A549 (cell line): Measurements from ENCODE around the gene PCDH9. TPM values are rescaled to one million over a fixed set of nuclear protein-coding genes. Genes with fewer than 3 reads are reported as not detected.

Source experiments
- ATAC-seq, 2 experiments: fragments of 200-7000 bp in 1 of 2; fragments of >200 bp in 1 of 2; cut with Nextera tagmentation in 1 of 2; cut with Tn5 transposase in 1 of 2; 3 replicates each; pipeline versions ENCODE4 v1.8.0 to v1.9.1; 2018 to 2020; ENCODE audit warnings: mild to moderate bottlenecking in 1 of 2, moderate library complexity in 1 of 2
- CTCF ChIA-PET: fragments of 300-600 bp; sonication (Branson Sonifier 250); formaldehyde crosslinking; extraction: SDS; loops from one replicate; lab custom pipeline; 2021; ENCODE audit warnings: antibody characterized with exemption, inconsistent platforms; lab: Yijun Ruan, JAX
- POLR2A ChIA-PET: fragments of 350-600 bp; formaldehyde crosslinking; extraction: SDS; loops from one replicate; lab custom pipeline; 2021; ENCODE audit warnings: antibody characterized with exemption, inconsistent platforms; lab: Yijun Ruan, JAX
- DNase-seq, 2 experiments: peaks; one replicate each; pipeline versions ENCODE4 v3.0.0 to v3.0.0-alpha.2; 2011 to 2016; ENCODE audit warnings: low read depth in 1 of 2, low spot score in 1 of 2
- FAIRE-seq: peaks from 2 replicates; lab custom pipeline; 2011; peaks lifted over from hg19 to GRCh38; lab: Jason Lieb, UNC
- H3K27ac ChIP-seq, 2 experiments: fragments of >200 bp; sonication (Bioruptor Twin); formaldehyde crosslinking; 3 replicates each; pipeline ENCODE4 v1.5.1; 2016 to 2017
- H3K4me1 ChIP-seq: fragments of >200 bp; sonication (Bioruptor Twin); formaldehyde crosslinking; 3 replicates; pipeline ENCODE4 v1.6.1; 2016
- H3K4me2 ChIP-seq: fragments of >200 bp; sonication (Bioruptor Twin); formaldehyde crosslinking; 3 replicates; pipeline ENCODE4 v1.6.1; 2016
- H3K4me3 ChIP-seq: fragments of >200 bp; sonication (Bioruptor Twin); formaldehyde crosslinking; 3 replicates; pipeline ENCODE4 v1.5.1; 2016
- H3K9me3 ChIP-seq: fragments of >200 bp; sonication (Bioruptor Twin); formaldehyde crosslinking; 3 replicates; pipeline ENCODE4 v1.6.1; 2016
- BHLHE40 ChIP-seq: IDR thresholded peaks from 2 replicates; pipeline ENCODE4 v1.6.1; 2012; ENCODE audit warnings: low read depth, low read length, inconsistent platforms
- CBX2 ChIP-seq: fragments of 200-600 bp; sonication (generic); IDR thresholded peaks from 2 replicates; pipeline ENCODE4 v1.6.1; 2016; ENCODE audit warnings: low read depth, mild to moderate bottlenecking, borderline replicate concordance
- CBX8 ChIP-seq: fragments of 200-600 bp; sonication (generic); IDR thresholded peaks from 2 replicates; pipeline ENCODE4 v1.6.1; 2016
- CHD2 ChIP-seq: fragments of 150-350 bp; IDR thresholded peaks from 2 replicates; pipeline ENCODE4 v1.6.1; 2014; ENCODE audit warnings: low read length; ENCODE audit not compliant: partially characterized antibody
- CHD4 ChIP-seq: fragments of 200-600 bp; sonication (generic); IDR thresholded peaks from 2 replicates; pipeline ENCODE4 v1.6.1; 2016; ENCODE audit warnings: antibody characterized with exemption, mild to moderate bottlenecking, borderline replicate concordance
- FOSB ChIP-seq: fragments of 250-450 bp; sonication (Bioruptor Pico); IDR thresholded peaks from 2 replicates; pipeline ENCODE4 v1.5.0; 2020; ENCODE audit warnings: mild to moderate bottlenecking, moderate library complexity
- FOXS1 ChIP-seq: fragments of 250-450 bp; sonication (Bioruptor Pico); IDR thresholded peaks from 2 replicates; pipeline ENCODE4 v1.5.0; 2020; ENCODE audit warnings: mild to moderate bottlenecking, moderate library complexity
- GATA3 ChIP-seq: IDR thresholded peaks from 2 replicates; pipeline ENCODE4 v1.6.1; 2012; ENCODE audit warnings: borderline replicate concordance
- HOXB5 ChIP-seq: fragments of 250-450 bp; sonication (Bioruptor Pico); IDR thresholded peaks from 2 replicates; pipeline ENCODE4 v1.5.0; 2020; ENCODE audit warnings: mild to moderate bottlenecking, moderate library complexity
- JUN ChIP-seq, 2 experiments: fragments of >200 bp; sonication (Bioruptor Twin); formaldehyde crosslinking; IDR thresholded peaks; 2 replicates in 1 of 2; 3 replicates in 1 of 2; pipeline ENCODE4 v1.6.1; 2016 to 2017
- MAZ ChIP-seq: fragments of 150-350 bp; IDR thresholded peaks from 2 replicates; pipeline ENCODE4 v1.6.1; 2014; ENCODE audit warnings: antibody characterized with exemption, low read depth, low read length, borderline replicate concordance
- PHF8 ChIP-seq: fragments of 200-600 bp; sonication (generic); IDR thresholded peaks from 2 replicates; pipeline ENCODE4 v1.6.1; 2016; ENCODE audit warnings: low read depth, mild to moderate bottlenecking, antibody characterized with exemption, moderate library complexity, borderline replicate concordance
- POLR2A ChIP-seq: IDR thresholded peaks from 2 replicates; pipeline ENCODE4 v1.6.1; 2012; ENCODE audit warnings: mild to moderate bottlenecking, low read length
- RAD21 ChIP-seq, 2 experiments: fragments of >200 bp in 1 of 2; sonication (Bioruptor Twin) in 1 of 2; formaldehyde crosslinking in 1 of 2; IDR thresholded peaks in 1 of 2; conservative IDR thresholded peaks in 1 of 2; 2 replicates in 1 of 2; 3 replicates in 1 of 2; pipeline ENCODE4 v1.6.1; 2012 to 2018; ENCODE audit warnings: inconsistent platforms in 1 of 2
- RARB ChIP-seq: fragments of 250-450 bp; sonication (Bioruptor Pico); IDR thresholded peaks from 2 replicates; pipeline ENCODE4 v1.8.0; 2021; ENCODE audit warnings: mild to moderate bottlenecking, moderate library complexity
- RFX5 ChIP-seq: fragments of 450-650 bp; IDR thresholded peaks from 2 replicates; pipeline ENCODE4 v1.7.1; 2014; ENCODE audit warnings: antibody characterized with exemption, mild to moderate bottlenecking, moderate library complexity
- WGBS: methylation state at CpG from one replicate; pipeline ENCODE4 v1.1.6; 2017; ENCODE audit errors: missing lambda C conversion rate; 5-methylcytosine and 5-hydroxymethylcytosine counted together
- polyA plus RNA-seq, 4 experiments: library from polyadenylated mRNA; depleted of rRNA in 3 of 4; stranded (reverse); fragments of >200 nt; fragmentation: RNase III in 1 of 4; extraction: RNeasy Plus Mini Kit Qiagen cat#74134 plus additional on column Dnase treatment in 1 of 4; gene quantifications; 2 replicates in 3 of 4; 3 replicates in 1 of 4; pipeline ENCODE4 v1.2.3, GENCODE V29; 2011 to 2017
- TF ChIP-seq, protein P1 (sequence below): IDR thresholded peaks from 2 replicates; pipeline ENCODE4 v1.6.1; 2012; ENCODE audit warnings: low read depth, borderline replicate concordance
- TF ChIP-seq, protein P2 (sequence below): fragments of 250-450 bp; sonication (Bioruptor Pico); IDR thresholded peaks from 2 replicates; pipeline ENCODE4 v1.5.0; 2021; ENCODE audit warnings: mild to moderate bottlenecking, moderate library complexity, borderline replicate concordance
- TF ChIP-seq, protein P3 (sequence below): fragments of >200 bp; sonication (Bioruptor Twin); formaldehyde crosslinking; IDR thresholded peaks from 3 replicates; pipeline ENCODE4 v1.5.1; 2016
- TF ChIP-seq, protein P4 (sequence below): fragments of 250-450 bp; sonication (Bioruptor Pico); IDR thresholded peaks from 2 replicates; pipeline ENCODE4 v1.5.0; 2020; ENCODE audit warnings: low read depth, mild to moderate bottlenecking, moderate library complexity
- TF ChIP-seq, protein P5 (sequence below): fragments of 150-350 bp; IDR thresholded peaks from 2 replicates; pipeline ENCODE4 v1.6.1; 2014; ENCODE audit warnings: low read depth, mild to moderate bottlenecking, low read length

Gene PCDH9
- polyA plus RNA-seq, 2 of the 4 experiments (the other 2 are of a cell fraction), result 16.0 to 29.5 TPM

DNA sequence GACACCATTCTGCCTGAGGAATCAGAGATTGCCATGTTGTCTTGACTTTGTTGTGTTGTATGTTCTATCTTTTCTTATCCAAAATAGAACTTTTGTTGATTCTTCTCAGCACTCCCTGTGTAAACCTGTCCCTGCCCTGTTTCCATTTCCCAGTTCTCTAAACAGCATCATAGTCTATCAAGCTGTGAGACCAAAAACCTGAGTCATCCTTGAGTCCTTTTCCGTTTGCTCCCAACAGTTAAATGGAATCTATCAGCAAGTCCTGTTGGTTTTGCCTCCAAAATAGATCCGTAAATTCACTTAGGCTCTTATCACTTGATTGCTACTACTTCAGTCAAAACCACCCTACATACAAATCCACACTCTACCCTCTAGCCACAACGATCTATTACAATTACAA is 667.1 kb downstream of the PCDH9 start:
- peak in 1 of 2 experiments; percentile 29 for DNase-seq
- H3K4me3 ChIP-seq, result no peak overlapping the region
- TF ChIP-seq HOXB5 (CRISPR knock-in tag), result no peak
- no peak for TF ChIP-seq FOSB (CRISPR knock-in tag)
- TF ChIP-seq, protein P1, sequence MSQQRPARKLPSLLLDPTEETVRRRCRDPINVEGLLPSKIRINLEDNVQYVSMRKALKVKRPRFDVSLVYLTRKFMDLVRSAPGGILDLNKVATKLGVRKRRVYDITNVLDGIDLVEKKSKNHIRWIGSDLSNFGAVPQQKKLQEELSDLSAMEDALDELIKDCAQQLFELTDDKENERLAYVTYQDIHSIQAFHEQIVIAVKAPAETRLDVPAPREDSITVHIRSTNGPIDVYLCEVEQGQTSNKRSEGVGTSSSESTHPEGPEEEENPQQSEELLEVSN, result no peak
- TF ChIP-seq, protein P2, sequence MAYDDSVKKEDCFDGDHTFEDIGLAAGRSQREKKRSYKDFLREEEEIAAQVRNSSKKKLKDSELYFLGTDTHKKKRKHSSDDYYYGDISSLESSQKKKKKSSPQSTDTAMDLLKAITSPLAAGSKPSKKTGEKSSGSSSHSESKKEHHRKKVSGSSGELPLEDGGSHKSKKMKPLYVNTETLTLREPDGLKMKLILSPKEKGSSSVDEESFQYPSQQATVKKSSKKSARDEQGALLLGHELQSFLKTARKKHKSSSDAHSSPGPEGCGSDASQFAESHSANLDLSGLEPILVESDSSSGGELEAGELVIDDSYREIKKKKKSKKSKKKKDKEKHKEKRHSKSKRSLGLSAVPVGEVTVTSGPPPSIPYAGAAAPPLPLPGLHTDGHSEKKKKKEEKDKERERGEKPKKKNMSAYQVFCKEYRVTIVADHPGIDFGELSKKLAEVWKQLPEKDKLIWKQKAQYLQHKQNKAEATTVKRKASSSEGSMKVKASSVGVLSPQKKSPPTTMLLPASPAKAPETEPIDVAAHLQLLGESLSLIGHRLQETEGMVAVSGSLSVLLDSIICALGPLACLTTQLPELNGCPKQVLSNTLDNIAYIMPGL (CRISPR knock-in tag), result no peak
- no peak for TF ChIP-seq POLR2A
- no peak for TF ChIP-seq FOXS1 (CRISPR knock-in tag)
- TF ChIP-seq PHF8, result no peak
- no peak for TF ChIP-seq MAZ
- TF ChIP-seq CBX2, result no peak
- no peak for TF ChIP-seq GATA3
- TF ChIP-seq, protein P3, sequence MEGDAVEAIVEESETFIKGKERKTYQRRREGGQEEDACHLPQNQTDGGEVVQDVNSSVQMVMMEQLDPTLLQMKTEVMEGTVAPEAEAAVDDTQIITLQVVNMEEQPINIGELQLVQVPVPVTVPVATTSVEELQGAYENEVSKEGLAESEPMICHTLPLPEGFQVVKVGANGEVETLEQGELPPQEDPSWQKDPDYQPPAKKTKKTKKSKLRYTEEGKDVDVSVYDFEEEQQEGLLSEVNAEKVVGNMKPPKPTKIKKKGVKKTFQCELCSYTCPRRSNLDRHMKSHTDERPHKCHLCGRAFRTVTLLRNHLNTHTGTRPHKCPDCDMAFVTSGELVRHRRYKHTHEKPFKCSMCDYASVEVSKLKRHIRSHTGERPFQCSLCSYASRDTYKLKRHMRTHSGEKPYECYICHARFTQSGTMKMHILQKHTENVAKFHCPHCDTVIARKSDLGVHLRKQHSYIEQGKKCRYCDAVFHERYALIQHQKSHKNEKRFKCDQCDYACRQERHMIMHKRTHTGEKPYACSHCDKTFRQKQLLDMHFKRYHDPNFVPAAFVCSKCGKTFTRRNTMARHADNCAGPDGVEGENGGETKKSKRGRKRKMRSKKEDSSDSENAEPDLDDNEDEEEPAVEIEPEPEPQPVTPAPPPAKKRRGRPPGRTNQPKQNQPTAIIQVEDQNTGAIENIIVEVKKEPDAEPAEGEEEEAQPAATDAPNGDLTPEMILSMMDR, result no peak
- no peak for TF ChIP-seq CBX8
- TF ChIP-seq CHD4, result no peak
- no peak for TF ChIP-seq RFX5
- no peak for TF ChIP-seq RARB (CRISPR knock-in tag)
- no peak for TF ChIP-seq JUN (IDR thresholded peaks at IDR 0.05)
- no peak for TF ChIP-seq RAD21 (conservative IDR thresholded peaks at IDR 0.05 in 1 of 2, IDR thresholded peaks at IDR 0.05 in 1 of 2)
- TF ChIP-seq BHLHE40, result no peak
- TF ChIP-seq, protein P4, sequence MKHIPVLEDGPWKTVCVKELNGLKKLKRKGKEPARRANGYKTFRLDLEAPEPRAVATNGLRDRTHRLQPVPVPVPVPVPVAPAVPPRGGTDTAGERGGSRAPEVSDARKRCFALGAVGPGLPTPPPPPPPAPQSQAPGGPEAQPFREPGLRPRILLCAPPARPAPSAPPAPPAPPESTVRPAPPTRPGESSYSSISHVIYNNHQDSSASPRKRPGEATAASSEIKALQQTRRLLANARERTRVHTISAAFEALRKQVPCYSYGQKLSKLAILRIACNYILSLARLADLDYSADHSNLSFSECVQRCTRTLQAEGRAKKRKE (CRISPR knock-in tag), result no peak
- TF ChIP-seq, protein P5, sequence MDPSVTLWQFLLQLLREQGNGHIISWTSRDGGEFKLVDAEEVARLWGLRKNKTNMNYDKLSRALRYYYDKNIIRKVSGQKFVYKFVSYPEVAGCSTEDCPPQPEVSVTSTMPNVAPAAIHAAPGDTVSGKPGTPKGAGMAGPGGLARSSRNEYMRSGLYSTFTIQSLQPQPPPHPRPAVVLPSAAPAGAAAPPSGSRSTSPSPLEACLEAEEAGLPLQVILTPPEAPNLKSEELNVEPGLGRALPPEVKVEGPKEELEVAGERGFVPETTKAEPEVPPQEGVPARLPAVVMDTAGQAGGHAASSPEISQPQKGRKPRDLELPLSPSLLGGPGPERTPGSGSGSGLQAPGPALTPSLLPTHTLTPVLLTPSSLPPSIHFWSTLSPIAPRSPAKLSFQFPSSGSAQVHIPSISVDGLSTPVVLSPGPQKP, result no peak
- H3K4me1 ChIP-seq, result peaks cover 20% of the 10 kb centered on the region
- no peak overlapping the region for H3K27ac ChIP-seq
- WGBS, result 69% methylated on average over 3 of the region's 3 CpGs
- H3K4me2 ChIP-seq, result no peak overlapping the region
- FAIRE-seq, result no peak
- ChIA-PET POLR2A (no interaction called here), CTCF (no interaction called here)
- H3K9me3 ChIP-seq, result no peaks in the 10 kb centered on the region
- ATAC-seq, result no peak

DNA sequence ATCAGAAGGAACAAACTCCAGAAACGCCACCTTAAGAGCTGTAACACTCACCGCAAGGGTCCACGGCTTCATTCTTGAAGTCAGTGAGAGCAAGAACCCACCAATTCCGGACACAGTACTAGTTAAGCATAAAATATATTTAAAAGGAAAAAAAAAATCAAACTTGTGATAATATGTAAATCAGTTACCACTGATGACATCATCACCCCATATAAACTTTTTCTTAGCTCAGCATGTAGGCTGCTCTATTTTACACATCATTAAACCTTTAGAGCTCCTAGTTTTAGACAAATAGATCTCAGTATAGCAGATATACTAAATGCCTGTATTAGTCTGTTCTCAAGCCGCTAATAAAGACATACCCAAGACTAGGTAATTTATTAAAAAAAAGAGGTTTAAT is 668.1 kb downstream of the PCDH9 start:
- no peak overlapping the region for H3K4me3 ChIP-seq
- H3K4me2 ChIP-seq, result no peak overlapping the region
- no peaks in the 10 kb centered on the region for H3K9me3 ChIP-seq
- peaks cover 28% of the 10 kb centered on the region for H3K4me1 ChIP-seq
- ATAC-seq (no peak), DNase-seq (no peak), FAIRE-seq (no peak)
- WGBS, result 76% methylated on average over 5 of the region's 5 CpGs
- TF ChIP-seq CHD2, result no peak
- POLR2A ChIA-PET, result no interaction called here
- CTCF ChIA-PET, result no interaction called here
- no peak overlapping the region for H3K27ac ChIP-seq
